GM10248 (cell line): ENCODE data around the gene CADPS2.

ENCODE experiments used
- CTCF ChIA-PET: fragments of 300-600 bp; sonication (Branson Sonifier 250); formaldehyde crosslinking; extraction: SDS; loops from one replicate; lab custom pipeline; 2021; ENCODE audit warnings: antibody characterized with exemption; lab: Yijun Ruan, JAX
- POLR2A ChIA-PET: fragments of 350-650 bp; sonication (Branson Sonifier 250); formaldehyde crosslinking; extraction: SDS; loops from one replicate; lab custom pipeline; 2020; ENCODE audit warnings: antibody characterized with exemption; lab: Yijun Ruan, JAX
- DNase-seq: peaks from one replicate; pipeline ENCODE4 v3.0.0; 2012; ENCODE audit errors: extremely low spot score
- TF ChIP-seq, protein P1 (sequence below): IDR thresholded peaks from 2 replicates; pipeline ENCODE4 v1.5.1; 2012; ENCODE audit warnings: mild to moderate bottlenecking, low read depth; ENCODE audit errors: extremely low read depth, missing control alignments, control extremely low read depth

CADPS2 gene

GRCh38 chr7:122758501-122758900 lies 127.8 kb downstream of the CADPS2 start:
- no peak for DNase-seq
- TF ChIP-seq, protein P1, sequence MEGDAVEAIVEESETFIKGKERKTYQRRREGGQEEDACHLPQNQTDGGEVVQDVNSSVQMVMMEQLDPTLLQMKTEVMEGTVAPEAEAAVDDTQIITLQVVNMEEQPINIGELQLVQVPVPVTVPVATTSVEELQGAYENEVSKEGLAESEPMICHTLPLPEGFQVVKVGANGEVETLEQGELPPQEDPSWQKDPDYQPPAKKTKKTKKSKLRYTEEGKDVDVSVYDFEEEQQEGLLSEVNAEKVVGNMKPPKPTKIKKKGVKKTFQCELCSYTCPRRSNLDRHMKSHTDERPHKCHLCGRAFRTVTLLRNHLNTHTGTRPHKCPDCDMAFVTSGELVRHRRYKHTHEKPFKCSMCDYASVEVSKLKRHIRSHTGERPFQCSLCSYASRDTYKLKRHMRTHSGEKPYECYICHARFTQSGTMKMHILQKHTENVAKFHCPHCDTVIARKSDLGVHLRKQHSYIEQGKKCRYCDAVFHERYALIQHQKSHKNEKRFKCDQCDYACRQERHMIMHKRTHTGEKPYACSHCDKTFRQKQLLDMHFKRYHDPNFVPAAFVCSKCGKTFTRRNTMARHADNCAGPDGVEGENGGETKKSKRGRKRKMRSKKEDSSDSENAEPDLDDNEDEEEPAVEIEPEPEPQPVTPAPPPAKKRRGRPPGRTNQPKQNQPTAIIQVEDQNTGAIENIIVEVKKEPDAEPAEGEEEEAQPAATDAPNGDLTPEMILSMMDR: no peak
- ChIA-PET POLR2A (no interaction called here), CTCF (interaction anchor here (0.9 kb wide), 2 partner anchors 11 to 18 kb away, joined by 3 read pairs; no protein-coding TSS in a partner anchor)

DNA sequence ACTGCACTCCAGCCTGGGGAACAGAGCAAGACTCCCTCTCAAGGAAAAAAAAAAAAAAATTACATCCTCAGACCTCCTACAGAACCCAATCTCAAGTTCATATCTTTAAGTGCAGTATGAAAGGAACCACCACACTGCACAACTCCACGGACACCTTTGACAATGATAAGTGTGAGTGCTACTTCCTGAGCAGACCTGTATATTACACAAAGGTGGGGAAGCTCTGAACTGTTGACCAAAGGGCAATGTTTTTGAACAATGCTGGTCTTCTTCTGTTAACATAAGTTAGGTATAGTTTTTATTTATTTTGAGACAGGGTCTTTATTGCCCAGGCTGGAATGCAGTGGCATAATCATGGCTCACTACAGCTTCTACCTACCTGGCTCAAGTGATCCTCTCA lies 129.4 kb downstream of the CADPS2 start:
- DNase-seq: no peak

GRCh38 chr7:122755696-122756095 lies 130.6 kb downstream of the CADPS2 start:
- ChIA-PET POLR2A (no interaction called here), CTCF (interaction anchor here (0.7 to 1.3 kb wide), 3 partner anchors 18 to 79 kb away, joined by 3 to 4 read pairs (median 3); no protein-coding TSS in a partner anchor)
- no peak for DNase-seq
- TF ChIP-seq, protein P1: no peak

More for the DNA sequence above, 129.4 kb downstream of the CADPS2 start:
- ChIA-PET POLR2A (no interaction called here), CTCF (interaction anchor here (0.9 kb wide), 1 partner anchor 12 kb away, joined by 3 read pairs; no protein-coding TSS in a partner anchor)
- TF ChIP-seq, protein P1: no peak

GRCh38 chr7:122752583-122752982 lies 133.7 kb downstream of the CADPS2 start:
- CTCF ChIA-PET: no interaction called here
- POLR2A ChIA-PET: no interaction called here
- TF ChIP-seq, protein P1: no peak
- DNase-seq: no peak

DNA sequence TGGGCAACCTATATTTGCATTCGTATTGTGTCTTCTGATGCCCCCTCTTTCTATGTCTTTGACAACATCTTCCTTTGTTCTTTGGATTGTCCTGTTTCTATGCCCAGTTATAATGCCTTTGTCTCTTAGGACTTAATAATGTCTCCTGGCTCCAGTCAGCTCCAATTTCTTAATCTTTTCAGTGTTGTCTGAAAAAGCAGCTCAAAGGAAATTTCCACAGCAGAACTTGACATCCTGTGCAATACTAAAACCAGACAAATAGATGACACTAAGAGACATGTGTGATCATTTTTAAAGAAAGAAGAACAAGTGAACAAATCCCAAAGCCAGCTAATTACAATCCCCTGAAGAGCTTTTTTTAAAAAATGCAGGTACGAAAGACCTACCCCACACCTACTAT lies 135.9 kb downstream of the CADPS2 start:
- DNase-seq: no peak
- POLR2A ChIA-PET: no interaction called here
- CTCF ChIA-PET: interaction anchor here (0.6 kb wide), 1 partner anchor 11 kb away, joined by 3 read pairs; no protein-coding TSS in a partner anchor
- TF ChIP-seq, protein P1: no peak

DNA sequence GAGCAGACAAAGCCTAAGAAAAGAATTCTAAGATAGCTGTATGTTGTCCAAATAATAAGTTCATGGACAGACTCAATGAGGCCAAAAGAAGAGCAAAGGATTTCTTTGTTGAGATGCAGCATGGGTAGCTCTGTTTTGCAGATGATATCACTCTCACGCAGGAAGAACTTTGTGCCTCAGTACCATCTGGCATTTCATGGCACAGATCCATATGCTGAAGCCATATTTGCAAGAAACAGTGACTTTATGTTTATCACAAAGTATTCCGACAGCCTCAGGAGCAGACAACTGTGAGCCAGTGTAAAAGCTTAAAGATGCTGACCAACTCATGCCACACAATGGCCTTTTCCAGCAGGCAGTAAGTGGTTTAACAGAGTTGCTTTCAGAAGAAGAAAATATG lies 138.1 kb downstream of the CADPS2 start:
- POLR2A ChIA-PET: no interaction called here
- no peak for DNase-seq
- CTCF ChIA-PET: interaction anchor here (1.4 to 2.8 kb wide), 3 partner anchors 11 to 17 kb away, joined by 3 to 11 read pairs (median 3); no protein-coding TSS in a partner anchor
- TF ChIP-seq, protein P1: no peak

- no peak for DNase-seq
- CTCF ChIA-PET: interaction anchor here (0.8 to 2.8 kb wide), 3 partner anchors 11 to 16 kb away, joined by 3 to 11 read pairs (median 3); no protein-coding TSS in a partner anchor
- TF ChIP-seq, protein P1: no peak
- POLR2A ChIA-PET: no interaction called here
These were observed 139.3 kb downstream of the CADPS2 start for GRCh38 chr7:122746948-122747347.
